ENCODE results near the gene SLC44A3. TPM values are rescaled to one million over a fixed set of nuclear protein-coding genes. Genes with fewer than 3 reads are reported as not detected.

SLC44A3 gene
- total RNA-seq, 2 donors from 2014 or later = 7.7 to 10.9 TPM

- intact Hi-C loops (cut with DNase I) = no loop called here
- DNase-seq (ENCODE audit: low spot score) = no peak
These were observed 67.5 kb downstream of the SLC44A3 start for GRCh38 chr1:94887603-94888171.

GRCh38 chr1:94888201-94888600 is 68.0 kb downstream of the SLC44A3 start:
- no peak for DNase-seq (ENCODE audit: low spot score)
- intact Hi-C loops (cut with DNase I) = no loop called here

DNA sequence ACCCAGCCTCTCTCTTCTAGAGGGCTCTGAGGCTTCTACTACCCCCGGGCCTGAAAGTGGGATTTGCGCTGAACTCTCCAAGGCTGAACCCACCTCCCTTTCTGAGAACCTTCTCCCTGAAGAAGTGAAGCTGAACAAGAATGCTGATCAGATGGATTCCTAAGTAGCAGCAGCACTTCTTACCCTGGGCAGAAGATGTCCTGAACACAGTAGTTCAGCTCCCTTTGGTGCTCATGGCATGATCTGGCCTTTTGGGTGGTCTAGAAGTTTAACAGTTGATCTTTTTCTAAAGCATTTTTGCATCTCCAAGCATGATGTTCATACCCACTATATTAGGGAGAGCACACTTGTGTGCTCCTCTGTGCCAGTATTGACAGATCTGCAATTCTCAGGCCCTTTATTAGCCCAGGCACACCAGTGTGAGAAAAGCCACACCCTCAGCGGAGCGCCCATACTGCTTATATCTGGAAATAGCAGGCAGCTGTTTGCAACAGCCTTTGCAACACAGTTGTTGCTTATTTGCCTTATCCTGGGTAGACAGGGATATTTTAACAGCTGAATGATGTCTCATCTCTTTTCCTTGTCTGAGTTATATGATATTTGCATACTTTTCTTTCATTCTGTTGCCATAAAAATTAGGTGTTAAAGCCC is 72.6 kb downstream of the SLC44A3 start:
- intact Hi-C loops (cut with DNase I) = no loop called here

GRCh38 chr1:94894630-94895029 is 74.5 kb downstream of the SLC44A3 start:
- DNase-seq (ENCODE audit: low spot score) = no peak
- intact Hi-C loops (cut with DNase I) = no loop called here

More for the DNA sequence above, 72.6 kb downstream of the SLC44A3 start:
- no peak for DNase-seq (ENCODE audit: low spot score)

- intact Hi-C loops (cut with DNase I) = no loop called here
- no peak for DNase-seq (ENCODE audit: low spot score)
These were observed 75.4 kb downstream of the SLC44A3 start for GRCh38 chr1:94895518-94895917.

DNA sequence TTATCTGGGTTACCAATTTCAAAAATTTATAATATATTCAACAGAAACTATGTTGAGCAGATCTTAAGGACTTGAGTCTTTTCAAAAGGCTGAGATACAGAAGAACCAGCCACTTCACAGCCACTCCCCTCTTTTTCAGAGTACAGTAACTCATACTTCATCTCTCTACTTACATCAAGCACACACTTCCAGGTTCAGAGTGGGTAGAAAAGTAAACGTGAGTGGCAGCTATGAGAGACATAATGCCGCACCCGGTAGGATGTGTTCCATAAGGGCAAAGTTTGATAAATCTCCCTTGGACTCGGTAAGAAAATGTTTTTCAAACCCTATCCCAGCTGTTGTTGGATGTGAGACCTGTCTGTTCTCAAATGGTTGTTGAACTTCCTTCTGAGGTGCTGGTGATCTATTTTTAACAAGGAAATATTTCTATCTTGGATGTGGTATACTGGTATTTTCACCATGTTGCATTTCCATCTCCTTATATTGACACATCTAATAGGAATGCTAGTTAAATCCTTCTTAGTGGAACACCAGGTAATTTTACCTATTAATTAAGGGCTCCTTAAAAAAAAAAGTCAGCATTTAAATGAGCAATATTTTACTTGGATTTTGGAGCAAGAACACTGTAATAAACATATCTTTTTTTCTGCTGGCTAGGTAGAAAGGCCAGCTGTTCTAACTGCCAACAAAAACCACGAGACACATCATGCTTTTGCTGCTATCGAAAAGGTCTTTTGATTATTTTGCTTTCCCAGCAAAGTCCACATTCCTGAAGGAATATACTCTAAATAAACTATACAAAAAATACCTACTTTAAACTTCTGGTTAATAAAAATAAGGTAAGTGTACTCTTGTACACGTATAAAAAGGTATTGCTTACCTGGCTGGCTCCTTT is 78.6 kb downstream of the SLC44A3 start:
- intact Hi-C loops (cut with DNase I) = no loop called here
- no peak for DNase-seq (ENCODE audit: low spot score)

- no peak for DNase-seq (ENCODE audit: low spot score)
- intact Hi-C loops (cut with DNase I) = no loop called here
These were observed 79.6 kb downstream of the SLC44A3 start for GRCh38 chr1:94899756-94900155.

DNA sequence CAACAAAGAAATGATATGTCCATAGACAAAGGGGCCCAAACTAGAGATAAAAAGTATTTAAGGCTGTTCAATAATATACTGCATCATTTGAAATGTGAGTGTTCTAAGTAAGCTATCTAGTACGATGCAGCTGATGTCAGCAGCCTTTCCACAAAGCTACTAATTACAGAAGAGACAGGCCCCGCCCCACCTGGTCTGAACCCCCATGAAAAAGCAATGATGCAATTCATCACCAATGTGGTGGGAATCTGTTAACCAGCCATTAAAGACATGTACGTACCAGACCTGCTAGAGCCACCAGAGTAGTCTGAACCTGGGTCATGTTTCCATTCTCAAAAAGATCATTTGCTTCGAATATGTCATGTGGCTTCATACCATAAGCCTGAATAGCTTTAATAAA is 81.7 kb downstream of the SLC44A3 start:
- DNase-seq (ENCODE audit: low spot score) = no peak
- intact Hi-C loops (cut with DNase I) = no loop called here

DNA sequence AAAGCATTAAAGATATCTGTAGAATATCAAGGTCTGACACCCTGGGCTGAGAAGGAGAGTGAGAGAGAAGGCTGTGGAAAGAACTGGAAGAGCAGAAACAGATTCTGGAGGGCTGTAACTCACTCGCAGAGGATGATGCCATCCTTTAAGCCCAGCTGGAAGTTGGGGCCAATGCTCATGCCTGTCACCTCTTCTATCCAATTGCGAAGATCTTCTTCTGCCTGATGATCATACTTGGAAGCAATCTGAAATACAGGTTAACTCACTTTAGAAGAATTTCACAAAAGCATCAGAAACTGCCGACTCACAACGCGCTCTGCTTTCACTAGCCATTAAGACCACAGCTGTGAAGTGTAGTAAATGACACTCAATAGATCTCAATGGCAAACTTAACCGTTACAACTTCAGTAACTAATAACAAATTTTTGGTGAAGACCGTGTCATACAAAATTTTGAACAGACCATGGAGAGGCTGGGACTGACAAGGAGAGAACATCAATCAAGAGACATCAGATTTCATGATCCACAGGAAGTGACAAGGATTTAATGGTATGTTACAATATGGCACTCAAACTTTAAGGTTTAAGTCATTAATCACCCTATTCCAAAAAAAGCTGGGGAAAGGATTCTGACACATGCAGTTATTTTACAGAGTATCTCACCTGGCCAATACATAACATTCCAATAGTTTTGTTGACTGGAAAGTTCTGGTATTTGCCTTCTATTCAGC is 83.3 kb downstream of the SLC44A3 start:
- no peak for DNase-seq (ENCODE audit: low spot score)
- intact Hi-C loops (cut with DNase I) = no loop called here

- no peak for DNase-seq (ENCODE audit: low spot score)
- intact Hi-C loops (cut with DNase I) = loop anchor here in 1 of 2 donors (5.0 kb wide), 1 partner anchor 137 kb away; no protein-coding TSS in a partner anchor
These were observed 85.0 kb downstream of the SLC44A3 start for GRCh38 chr1:94905207-94905606.

DNA sequence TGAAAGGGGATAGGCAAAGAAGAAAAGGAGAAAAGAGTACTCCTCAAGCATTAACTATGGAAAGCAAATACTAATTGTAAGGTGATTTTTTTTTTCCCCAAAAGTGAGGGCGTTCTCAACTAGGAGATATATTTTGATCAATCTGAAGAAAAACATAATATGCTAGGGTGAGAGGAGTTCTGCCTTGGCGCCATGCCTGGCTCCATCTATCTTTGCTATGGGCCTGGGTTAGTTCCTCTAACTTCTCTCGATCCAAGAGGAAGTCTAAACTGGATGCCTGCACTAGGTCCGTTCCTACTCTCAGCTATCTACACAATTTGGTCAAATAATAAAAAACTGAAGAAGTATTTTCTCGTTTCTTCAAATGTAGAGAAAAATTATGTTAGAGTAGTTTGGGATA is 86.2 kb downstream of the SLC44A3 start:
- DNase-seq (ENCODE audit: low spot score) = no peak
- intact Hi-C loops (cut with DNase I) = loop anchor here in 1 of 2 donors (5.0 kb wide), 1 partner anchor 136 kb away; no protein-coding TSS in a partner anchor

- DNase-seq (ENCODE audit: low spot score) = no peak
- intact Hi-C loops (cut with DNase I) = loop anchor here in 1 of 2 donors (5.0 kb wide), 1 partner anchor 135 kb away; no protein-coding TSS in a partner anchor
These were observed 87.0 kb downstream of the SLC44A3 start for GRCh38 chr1:94907136-94907535.

GRCh38 chr1:94908190-94908589 is 88.0 kb downstream of the SLC44A3 start:
- intact Hi-C loops (cut with DNase I) = loop anchor here in 1 of 2 donors (5.0 kb wide), 1 partner anchor 134 kb away; no protein-coding TSS in a partner anchor
- DNase-seq (ENCODE audit: low spot score) = no peak

GRCh38 chr1:94908965-94909364 is 88.8 kb downstream of the SLC44A3 start:
- intact Hi-C loops (cut with DNase I) = loop anchor here in 1 of 2 donors (5.0 kb wide), 1 partner anchor 133 kb away; no protein-coding TSS in a partner anchor
- DNase-seq (ENCODE audit: low spot score) = no peak

DNA sequence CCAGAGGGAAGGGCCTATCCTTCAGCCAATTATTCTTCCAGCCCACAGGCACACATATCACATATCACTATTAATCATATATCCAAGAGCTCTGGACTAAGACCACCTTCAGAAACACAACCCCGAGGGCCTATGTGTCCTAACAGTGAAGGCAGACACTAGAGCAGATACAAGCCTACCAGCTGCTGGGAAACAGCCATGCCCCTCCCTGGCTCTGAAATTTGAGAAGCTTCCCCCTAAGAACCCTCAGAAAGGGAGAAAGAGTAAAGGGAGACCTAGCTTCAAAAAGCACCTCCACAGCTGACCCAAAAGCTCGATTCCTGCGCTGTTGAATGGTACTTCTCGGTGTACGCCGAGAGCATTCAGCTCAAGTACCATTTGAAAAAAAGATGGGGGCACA is 89.3 kb downstream of the SLC44A3 start:
- intact Hi-C loops (cut with DNase I) = loop anchor here in 1 of 2 donors (5.0 kb wide), 1 partner anchor 133 kb away; no protein-coding TSS in a partner anchor

DNA sequence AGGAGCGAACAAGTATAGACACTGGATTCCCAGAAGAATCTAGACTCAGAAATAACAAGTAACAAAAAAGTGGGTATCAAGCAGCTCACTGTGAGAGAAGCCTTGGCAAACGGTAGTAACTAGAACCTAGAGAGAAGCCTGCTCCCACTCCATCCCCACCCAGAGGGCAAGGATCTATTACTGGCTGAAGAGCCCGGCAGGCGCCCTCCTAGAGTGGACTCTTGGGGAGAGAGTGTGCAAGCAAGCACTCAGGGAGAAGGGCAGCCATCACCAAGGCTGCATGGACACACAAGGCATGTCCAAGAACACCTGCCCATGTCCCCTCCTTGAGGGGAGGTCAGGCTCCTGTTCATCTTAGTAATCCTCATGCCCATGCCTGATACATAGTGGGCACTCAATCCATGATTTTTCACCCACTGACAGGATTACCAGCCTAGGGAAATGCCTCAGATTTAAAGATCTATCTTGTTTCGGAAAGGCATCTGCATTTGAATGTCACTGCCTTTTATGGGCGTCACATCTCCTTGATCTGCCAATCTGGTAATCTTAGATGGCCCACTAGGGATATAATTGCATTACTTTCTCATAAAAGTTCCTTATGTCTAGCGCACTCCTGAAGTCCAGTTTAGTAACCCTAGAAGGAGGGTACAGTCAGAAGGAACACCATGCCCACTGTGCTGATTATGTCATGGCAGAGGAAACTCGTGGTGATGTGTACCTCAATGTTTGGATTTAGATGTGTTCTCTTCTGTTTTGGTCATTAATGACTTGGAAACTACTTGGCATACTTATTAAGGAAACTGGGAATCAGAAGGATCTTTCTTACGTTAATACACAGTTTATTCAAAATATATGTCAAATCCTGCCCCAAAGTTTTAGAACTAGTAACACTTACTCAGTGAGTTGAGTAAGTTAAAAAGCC is 92.4 kb downstream of the SLC44A3 start:
- DNase-seq (ENCODE audit: low spot score) = no peak
- intact Hi-C loops (cut with DNase I) = no loop called here

More for the DNA sequence above, 89.3 kb downstream of the SLC44A3 start:
- DNase-seq (ENCODE audit: low spot score) = no peak

GRCh38 chr1:94917251-94917650 is 97.1 kb downstream of the SLC44A3 start:
- DNase-seq (ENCODE audit: low spot score) = no peak
- intact Hi-C loops (cut with DNase I) = no loop called here
